HG03064 (cell line): ENCODE results near the gene AATK.

Source experiments
- ATAC-seq: cut with Tn5 transposase; IDR thresholded peaks from one replicate; pipeline ENCODE4 v1.9.1; 2021; ENCODE audit warnings: low read depth; ENCODE audit not compliant: unreplicated experiment

Gene AATK

DNA sequence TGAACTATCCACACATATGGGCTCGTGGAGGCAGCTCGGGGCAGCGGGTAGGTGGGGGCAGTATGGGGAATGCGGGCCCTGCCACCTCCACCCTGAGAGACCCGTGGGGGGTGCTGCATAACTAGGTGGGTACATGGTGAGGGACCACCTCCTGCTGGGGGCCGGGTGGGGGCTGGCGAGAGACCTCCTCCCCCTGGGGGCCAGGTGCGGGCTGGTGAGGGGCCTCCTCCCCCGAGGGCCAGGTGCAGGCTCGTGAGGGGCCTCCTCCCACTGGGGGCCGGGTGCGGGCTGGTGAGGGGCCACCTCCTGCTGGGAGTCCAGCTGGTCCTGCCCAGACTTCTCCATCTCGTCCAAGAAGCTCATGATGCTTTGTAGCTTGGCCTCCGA lies 31.4 kb upstream of the AATK start:
- no peak for ATAC-seq

DNA sequence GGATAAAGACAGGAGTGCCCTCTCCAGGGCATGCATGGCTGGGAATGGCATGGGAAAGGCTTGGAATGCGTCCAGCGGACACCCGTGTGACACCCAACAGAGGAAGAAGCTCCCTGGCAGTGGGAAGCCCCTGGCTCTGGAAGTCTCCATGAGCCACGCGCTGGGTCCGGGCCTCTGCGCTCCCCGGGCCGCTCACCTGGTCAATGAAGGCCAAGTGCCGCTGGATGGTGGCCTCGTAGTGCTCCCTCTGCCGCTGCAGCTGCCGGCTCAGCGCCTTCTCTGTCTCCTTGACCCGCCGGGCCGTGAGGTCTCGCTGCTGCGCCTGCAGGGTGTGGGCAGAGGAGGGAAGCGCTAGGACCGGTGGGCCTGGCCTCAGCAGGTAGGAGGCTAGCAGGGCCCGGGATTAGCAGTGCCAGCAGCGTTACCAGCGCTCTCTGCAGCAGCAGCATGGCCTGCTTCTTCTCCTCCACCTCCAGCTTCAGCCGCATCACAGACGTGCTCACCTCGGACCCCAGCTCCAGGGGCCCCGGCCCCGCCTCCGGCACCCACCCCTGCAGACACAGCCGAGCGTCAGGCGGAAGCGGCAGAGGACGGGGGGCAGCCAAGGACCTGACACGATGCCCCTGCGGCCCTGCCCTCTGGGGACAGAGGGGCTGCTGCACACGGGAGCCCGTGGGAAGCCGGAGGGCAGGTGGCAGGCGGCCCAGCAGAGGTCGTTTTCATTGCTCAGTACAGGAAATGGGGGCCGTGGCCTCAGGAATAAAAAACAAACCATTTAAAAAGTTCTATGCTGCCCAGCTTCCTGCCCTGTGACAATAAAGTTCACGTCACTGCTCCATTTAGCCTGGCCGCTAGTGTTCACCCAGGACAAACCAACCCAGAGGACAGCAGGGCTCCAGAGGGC lies 30.7 kb upstream of the AATK start:
- no peak for ATAC-seq

DNA sequence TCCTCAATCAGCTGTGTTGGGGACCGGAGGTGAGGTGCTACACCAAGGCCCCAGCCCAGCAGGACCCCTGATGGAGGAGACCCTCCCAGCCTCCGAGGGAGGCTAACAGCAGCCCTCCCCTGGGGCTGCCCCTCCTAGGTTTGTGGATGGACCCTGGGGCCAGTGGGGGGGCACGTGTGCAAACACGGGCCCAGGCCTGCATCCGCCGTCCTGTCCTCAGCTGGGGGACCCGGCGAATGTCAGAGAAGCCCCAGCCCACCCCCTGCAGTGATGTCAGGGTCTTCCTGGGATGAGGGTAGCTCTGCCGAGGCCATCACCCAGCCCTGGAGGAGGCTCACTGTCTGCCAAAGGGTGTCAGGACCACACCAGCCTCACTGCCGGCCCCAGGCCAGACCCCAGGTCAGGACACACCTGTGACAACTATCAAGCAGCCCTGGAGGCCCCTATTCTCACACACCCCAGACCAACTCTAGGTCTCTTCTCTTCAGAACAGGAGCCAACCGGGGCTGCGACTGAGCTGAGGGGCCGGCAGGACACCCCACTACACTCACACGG lies 30.0 kb upstream of the AATK start:
- ATAC-seq: no peak

DNA sequence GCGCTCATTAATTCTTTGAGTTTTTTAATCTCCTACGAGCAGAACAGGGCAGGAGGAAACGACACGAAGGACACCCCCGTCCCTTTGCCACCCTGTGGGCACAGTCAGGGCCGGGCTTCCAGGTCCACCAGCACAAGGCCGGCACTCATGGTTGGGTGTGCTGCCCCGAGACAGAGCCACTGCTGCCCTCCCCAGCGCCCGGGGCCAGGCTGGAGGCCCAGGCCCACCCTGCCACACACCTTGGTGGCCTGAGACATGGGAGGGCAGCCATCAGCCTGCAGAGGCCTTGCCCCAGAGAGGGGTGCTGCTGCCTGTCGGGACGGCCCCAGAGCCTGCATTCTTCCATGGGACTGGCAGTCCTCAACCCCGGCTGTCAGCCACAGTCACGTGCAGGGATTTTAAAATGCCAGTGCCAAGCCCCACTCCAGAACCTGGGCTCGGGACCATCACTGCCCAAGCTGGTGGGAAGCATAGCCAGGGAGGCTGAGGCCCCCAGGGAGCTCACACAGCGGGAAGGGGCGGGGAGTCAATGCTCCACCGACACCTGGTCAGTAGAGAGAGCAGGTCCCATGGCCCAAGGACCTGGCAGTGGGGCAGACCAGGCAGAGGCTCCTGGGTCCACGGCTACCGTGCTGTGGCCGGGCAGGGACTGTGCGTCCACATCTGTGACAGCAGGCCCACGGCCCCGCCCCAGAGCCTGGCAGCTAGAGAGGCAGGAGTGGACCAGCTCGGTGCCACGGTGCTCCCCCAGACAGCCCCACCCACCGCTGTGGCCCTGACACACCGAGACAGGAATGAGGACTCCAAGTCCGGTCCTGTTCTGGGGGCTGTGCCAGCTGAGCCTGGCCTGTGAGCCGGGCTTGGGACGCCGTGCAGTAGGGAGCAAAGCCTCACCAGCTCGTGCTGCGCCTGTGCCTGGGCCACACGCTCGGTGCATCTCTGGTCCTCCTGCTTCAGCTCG lies 29.2 kb upstream of the AATK start:
- ATAC-seq: no peak

DNA sequence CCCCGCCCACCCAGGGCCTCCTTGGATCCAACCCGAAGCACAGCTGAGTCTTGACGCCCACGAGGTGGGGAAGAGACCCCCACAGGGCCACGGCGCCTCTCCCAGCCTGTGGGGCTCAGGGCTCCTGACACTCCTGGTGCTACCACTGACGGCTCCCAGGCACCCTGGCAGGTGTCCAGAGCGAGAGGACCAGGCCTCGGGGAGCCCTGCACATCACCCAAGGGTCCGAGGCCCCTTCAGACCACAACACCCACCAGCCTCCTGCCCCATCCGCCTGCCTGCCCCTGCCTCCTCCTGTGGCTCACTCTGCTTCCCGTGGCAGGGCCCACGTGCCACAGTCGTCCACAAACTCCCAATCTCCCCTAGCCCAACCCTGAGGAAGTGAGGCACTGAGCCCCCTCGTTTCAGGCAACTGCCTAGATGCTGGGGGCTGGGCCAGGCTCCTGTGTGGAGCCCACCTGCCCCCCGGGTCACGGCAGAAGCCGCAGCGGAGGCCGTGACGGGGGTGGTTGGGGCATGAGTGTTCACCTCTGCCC lies 28.3 kb upstream of the AATK start:
- ATAC-seq: no peak

DNA sequence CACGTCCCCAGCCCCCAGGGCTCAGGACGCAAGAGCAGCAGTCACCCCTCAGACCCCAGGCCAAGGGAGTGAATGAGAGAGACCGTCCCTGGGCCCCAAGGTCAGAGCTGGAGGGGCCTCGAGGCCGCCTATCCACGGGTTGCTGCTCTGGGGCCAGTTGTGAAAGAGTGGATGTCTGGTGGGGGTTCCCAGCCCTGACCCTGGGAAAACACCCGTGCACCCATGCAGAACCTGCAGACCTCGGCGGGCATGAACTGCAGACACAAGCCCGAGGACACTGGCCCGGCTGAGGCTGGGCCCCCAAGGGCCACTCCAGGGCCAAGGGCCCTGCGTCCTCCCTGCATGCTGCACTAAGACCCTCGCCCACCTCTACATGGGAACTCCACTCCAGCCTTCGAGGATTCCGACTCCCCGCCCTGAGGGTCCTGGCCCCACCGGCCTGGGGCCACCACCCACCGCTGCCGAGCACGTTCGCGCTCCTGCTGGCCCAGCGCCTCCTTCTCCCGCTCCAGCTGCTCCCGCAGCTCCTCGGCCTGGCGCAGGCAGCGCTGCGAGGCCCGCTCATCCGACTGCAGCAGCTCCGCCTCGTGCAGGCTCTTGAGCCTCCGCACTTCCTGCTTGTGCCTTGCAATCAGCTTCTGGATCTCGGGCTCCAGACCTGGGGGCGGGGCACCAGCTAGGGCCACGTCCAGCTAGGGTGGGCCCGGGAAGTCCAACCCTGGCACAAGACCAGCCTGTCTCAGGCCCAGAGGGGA lies 27.6 kb upstream of the AATK start:
- no peak for ATAC-seq

DNA sequence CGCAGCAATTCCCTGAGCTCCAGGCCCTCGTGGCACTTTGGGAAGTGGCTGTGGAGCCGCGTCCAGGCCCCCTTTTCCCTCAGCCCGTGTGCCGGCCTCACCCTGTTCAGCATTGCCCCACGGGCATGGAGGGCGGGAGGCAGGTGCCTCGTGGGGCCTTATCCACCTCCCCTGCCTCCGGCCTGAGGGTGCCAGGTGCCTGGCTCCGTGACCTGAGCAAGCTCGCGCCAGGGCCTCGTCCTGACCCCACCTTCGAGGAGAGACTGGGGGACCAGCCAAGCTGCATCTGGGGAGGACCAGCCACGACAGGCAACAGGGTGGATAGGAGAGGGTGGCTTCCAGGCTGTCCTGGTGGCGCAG lies 27.0 kb upstream of the AATK start:
- no peak for ATAC-seq

DNA sequence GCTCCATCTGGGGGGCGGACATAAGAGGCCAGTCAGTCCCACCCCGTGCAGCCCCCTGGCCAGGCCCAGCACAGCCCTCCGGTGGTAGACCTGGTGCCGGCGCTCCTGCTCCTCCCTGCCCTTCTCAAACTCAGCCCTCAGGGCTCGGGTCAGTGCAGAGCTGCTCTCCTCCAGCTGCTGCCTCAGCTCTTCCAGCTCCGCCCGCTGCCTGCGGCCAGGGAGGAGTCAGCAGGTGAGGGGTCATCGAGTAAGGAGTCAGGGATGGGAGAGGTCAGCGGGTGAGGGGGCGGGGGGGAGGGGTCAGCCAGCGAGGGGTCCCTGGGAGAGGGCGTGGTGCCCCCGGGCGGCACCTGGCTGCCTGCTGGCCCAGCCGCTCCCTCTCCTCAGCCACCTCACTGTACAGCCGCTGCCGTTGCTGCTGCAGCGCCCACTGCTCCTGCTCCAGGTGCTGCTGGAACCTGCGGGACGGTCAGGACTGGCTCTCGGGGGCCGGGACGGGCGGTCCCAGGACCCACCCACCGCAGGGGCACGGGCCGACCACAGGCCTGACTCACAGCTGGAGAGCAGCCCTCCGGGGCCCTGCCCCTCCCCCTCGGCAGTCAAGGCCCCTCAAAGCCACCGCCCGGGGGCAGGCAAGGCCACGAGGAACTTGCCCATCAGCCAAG lies 26.5 kb upstream of the AATK start:
- ATAC-seq: no peak

DNA sequence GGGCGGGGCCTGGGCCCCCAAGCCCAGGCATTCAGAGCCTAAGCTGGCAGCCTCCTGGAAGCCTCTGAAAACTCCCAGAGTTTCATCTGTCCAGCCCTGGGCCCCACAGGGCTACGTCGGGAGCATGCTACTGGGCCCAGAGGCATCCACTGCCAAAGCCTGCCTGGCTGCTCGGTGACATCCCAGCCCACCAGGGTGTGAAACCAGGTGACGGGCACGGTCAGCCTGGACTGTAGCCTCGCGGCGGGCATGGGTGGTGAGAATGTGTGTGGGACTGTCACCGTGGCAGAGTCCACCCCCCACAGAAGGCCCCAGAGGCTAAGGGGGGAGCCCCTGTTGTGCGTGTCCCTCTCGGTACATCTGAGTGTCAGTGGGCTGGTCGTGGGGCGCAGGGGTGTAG lies 25.6 kb upstream of the AATK start:
- ATAC-seq: no peak

DNA sequence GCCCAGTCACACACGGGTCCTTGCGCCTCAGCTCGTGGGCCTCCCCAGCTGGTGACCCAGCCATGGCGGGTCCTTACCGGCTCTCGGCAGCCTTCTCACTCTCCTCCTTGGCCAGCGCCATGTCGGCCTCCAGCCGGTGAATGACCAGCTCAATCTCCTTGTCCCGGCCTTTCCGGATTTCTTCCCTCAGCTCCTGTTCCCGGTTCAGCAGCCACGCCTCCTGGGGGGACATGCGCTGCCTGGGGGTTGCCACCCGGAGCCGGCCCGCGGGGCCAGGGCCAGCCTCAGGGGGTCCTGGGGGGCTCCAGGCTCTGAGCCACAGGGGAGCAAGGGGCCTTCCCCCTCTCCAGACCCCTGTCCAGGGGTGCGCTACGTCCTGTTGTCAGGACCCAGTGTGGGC lies 25.1 kb upstream of the AATK start:
- ATAC-seq: no peak

DNA sequence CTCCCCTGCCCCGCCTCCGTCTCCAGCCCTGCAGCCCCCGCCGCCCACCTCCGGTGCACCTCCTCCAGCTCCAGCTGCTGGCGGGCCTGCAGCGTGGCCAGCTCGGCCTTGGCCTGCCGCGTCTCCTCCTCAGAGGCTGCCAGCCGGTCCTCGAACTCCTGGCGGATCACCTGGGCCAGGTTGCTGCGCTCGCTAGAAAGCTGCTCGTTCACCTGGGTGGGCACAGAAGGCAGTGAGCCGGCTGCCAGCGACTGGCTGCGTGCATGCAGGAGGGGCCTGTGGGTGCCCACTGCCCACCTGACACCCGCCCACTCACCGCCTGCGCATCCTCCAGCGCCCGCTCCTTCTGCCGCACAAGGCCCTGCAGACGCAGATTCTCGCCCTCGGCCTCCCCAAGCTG lies 24.6 kb upstream of the AATK start:
- no peak for ATAC-seq

DNA sequence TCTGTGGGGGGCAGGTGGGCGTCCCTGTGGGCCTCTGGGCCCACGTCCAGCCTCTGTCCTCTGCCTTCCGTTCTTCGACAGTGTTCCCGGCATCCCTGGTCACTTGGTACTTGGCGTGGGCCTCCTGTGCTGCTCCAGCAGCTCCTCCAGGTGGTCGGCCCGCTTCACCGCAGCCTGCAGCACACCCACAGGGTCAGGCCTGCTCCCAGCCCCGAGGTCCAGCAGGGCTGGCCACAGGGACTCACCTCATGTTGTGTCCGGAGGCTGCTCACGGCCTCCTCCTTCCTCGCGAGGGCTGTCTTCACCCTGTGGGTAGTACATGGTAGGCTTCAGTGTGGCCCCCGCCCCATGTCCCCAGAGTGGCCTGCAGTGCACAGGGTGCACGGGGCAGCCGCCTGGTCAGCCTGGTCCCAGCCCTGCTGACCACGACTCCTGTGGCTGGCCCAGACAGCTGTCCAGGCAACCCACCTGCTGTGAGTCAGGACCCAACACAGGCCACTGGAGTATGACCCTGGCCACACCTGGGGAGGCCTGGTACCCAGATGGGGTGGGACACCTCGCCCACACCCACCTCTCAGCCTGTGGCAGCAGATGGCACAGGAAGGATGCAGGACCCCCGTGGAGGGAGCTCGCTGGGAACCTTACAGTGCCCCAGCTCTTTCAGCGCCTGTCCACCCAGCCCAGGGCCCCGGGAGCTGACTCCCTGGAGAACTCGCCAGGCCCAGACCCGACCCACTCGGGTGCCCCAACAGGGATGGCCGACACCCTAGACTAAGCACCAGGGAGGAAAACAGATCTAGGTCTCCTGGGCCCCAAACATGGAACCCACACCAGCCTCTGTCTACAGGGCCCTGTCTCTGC lies 23.9 kb upstream of the AATK start:
- no peak for ATAC-seq

DNA sequence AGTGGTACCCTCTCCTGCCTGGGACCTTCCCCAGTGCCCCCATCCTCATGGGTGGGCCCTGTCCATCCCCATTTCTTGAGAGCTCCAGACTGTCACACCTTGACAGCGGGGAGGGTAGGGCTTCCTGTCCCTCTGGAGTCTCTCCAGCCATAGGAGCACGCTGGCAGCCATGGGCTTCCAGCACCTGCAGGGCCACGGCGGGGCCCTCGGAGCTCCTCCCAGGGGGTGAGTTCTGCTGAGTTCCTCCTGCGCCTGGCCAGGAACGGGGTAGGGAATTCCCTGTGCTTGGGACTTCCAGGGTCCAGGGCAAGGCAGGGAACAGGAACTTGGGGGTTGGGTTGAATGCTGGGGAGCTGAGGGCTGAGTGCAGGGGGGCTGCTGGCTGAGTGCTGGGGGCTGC lies 23.0 kb upstream of the AATK start:
- ATAC-seq: no peak

DNA sequence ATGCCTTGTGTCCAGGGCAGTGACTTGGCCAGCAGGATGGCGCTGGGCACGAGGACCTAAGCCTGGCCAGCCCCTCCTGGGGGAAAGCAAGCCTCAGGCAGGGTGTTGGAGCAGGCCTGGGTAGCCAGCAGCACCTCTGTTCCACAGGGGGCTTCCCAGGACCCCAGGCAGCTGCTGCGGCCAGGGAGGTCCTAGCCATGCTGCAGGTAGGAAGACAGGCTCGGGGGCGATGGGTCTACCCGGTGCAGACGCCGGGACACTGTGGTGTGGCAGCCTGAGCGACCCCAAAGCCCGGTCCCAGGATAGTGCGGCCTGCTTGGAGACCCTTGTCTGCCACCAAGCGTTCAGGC lies 22.4 kb upstream of the AATK start:
- ATAC-seq: no peak

DNA sequence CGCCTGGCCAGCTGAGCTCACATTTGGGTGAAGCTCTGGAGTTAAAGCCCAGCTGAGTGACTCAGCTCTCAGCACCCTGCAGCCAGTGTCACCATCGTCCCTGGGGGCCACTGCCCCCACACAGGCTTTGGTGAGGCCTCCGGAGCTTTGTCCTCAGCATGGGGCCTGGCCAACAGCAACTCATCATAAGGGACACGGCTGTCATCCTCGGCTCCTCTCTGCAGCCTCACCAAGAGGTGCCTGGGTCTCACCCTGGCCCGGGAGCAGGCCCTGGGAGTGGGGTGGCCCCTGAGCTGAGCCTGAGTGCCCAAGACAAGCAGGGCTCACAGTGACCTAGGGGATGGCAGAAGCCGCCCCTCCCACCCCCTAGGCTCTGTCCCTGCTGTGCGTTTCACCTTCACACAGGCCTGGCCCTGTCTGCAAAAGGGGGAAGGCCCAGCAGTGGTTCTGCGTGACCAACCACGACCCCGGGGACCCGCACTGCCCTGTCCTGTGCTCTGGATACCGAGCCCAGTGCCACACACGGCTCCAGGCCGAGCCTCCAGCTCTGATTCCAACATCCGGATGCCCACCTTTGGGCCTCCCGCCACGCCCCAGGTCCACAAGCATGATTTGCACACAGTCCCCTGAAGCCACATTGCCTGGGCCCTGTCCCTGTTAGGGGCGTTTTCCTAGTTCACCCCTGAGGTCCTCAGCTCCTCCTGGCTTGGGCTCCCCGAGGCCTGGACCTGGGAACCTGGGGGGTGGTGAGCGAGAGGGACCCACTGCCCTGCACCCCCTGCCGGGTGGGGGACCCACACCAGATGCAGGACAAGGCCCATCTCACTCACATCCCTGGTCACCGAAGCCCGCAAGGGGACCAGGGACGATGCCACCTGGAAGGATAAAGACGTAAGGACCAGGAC lies 21.8 kb upstream of the AATK start:
- no peak for ATAC-seq

DNA sequence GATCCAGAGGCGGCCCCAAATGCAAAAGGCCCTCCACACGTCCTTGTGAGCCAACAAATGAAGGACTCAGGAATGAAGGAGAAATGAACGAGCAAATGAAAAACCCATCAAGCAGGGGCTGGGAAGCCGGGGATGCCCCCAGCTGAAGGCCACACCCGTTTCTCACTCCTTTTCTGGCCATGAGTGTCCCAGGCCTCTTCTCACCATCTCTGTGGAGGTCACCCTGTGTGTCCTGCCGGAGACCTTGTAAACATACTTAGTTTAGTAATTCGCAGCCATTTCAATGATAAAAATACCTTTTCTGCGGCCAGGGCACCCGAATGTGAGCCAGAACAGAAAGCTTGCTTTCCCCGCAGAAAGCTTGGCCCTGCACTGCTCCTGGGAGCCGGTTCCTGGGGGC lies 21.1 kb upstream of the AATK start:
- ATAC-seq: no peak

DNA sequence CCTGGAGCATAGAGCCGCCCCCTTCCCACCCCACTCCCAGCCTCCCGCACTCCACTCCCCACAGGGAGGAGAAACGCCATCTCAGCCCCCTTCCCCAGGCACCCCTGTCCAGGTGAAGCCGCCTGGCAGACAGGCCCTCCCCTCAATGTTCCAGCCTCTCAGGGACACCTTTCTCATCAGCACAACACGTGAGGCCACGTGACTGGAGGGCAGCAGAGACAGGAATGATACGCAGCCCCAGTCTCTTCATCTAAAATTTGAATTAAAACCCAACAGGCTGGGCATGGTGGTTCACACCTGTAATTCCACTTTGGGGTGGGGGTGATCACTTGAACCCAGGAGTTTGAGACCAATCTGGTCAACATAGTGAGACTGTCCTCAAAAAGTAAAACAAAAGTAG lies 20.2 kb upstream of the AATK start:
- no peak for ATAC-seq

DNA sequence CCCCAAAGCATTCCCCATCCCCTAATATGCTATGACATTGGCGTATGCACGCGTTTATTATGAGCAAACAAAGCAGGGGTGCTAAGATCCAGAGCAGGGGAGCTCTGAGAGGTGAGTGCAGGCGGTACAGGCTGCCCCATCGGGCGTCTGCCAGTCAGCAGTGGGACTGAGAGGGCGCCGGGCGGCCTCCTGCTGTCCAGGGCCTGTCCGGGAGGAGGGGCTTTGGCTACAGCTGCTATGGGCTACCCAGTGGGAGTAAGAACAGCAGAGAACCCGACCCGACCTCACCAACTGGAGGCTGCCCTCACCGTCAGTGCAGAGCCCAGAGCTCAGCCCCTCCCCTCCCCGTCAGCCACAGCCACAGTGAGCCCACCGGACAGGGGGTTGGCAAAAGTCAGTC lies 18.5 kb upstream of the AATK start:
- ATAC-seq: no peak
